Measurements from ENCODE around the gene PPP1R2. TPM values are rescaled to one million over a fixed set of nuclear protein-coding genes. Genes with fewer than 3 reads are reported as not detected.

PPP1R2 gene
- total and polyA plus RNA-seq, 2 of the 13 experiments (the other 11 are each of a cell fraction or from before 2014, with no cell fraction given) = 36.5 to 86.5 TPM

- TF ChIP-seq ZNF260 (CRISPR knock-in tag; IDR thresholded peaks at IDR 0.05; ENCODE audit: borderline replicate concordance, low read depth) = no peak
- no peak for TF ChIP-seq FOXA3 (CRISPR knock-in tag; IDR thresholded peaks at IDR 0.05)
- 0 out of 2 replicates have a peak, but pooled peaks have one; percentile 24 for TF ChIP-seq HMGXB3 (CRISPR knock-in tag; IDR thresholded peaks at IDR 0.05; ENCODE audit: borderline replicate concordance)
- TF ChIP-seq ZNF558 (CRISPR knock-in tag; IDR thresholded peaks at IDR 0.05; ENCODE audit: borderline replicate concordance) = no peak; the same call in 1 of the 2 replicates
- no peak for TF ChIP-seq ZNF253 (CRISPR knock-in tag; IDR thresholded peaks at IDR 0.05; ENCODE audit: borderline replicate concordance)
- no peak for TF ChIP-seq LRRFIP1 (CRISPR knock-in tag; conservative IDR thresholded peaks at IDR 0.05)
- TF ChIP-seq TFE3 (CRISPR knock-in tag; IDR thresholded peaks at IDR 0.05) = 0 out of 2 replicates have a peak, but pooled peaks have one; percentile 5
- TF ChIP-seq TFDP1 (CRISPR knock-in tag; IDR thresholded peaks at IDR 0.05; ENCODE audit: borderline replicate concordance) = peak; percentile 1; the same call in 1 of the 2 replicates
- TF ChIP-seq FIP1L1 (IDR thresholded peaks at IDR 0.05; ENCODE audit: borderline replicate concordance, insufficient read depth, low read depth, low read length) = no peak
- peak; percentile 68; the same call in 1 of the 2 replicates for TF ChIP-seq SP4 (CRISPR knock-in tag; IDR thresholded peaks at IDR 0.05)
- peak; percentile 98 for TF ChIP-seq PRDM15 (CRISPR knock-in tag; IDR thresholded peaks at IDR 0.05)
Measured at GRCh38 chr3:195543500-195544229, 540 bp upstream of the PPP1R2 start (continued).
